ENCODE measurements around the gene NGRN.

- TF ChIP-seq CTCF (conservative IDR thresholded peaks at IDR 0.05 in 1 of 2, IDR thresholded peaks at IDR 0.05 in 1 of 2; ENCODE audit: low read depth in 1 of 2, low read length in 2 of 2): no peak
- no peak for TF ChIP-seq EZH2 (IDR thresholded peaks at IDR 0.05; ENCODE audit: low read length, missing control alignments)
These were observed 31.9 kb upstream of the NGRN start, which contains the start of gene CIB1 for GRCh38 chr15:90233387-90234095.

Measured in fibroblast of lung (primary cell).